ENCODE measurements around the gene CCDC57. TPM values are rescaled to one million over a fixed set of nuclear protein-coding genes. Genes with fewer than 3 reads are reported as not detected.

CCDC57 gene
- total RNA-seq, 1 donor from 2014 or later: 79.0 TPM

DNA sequence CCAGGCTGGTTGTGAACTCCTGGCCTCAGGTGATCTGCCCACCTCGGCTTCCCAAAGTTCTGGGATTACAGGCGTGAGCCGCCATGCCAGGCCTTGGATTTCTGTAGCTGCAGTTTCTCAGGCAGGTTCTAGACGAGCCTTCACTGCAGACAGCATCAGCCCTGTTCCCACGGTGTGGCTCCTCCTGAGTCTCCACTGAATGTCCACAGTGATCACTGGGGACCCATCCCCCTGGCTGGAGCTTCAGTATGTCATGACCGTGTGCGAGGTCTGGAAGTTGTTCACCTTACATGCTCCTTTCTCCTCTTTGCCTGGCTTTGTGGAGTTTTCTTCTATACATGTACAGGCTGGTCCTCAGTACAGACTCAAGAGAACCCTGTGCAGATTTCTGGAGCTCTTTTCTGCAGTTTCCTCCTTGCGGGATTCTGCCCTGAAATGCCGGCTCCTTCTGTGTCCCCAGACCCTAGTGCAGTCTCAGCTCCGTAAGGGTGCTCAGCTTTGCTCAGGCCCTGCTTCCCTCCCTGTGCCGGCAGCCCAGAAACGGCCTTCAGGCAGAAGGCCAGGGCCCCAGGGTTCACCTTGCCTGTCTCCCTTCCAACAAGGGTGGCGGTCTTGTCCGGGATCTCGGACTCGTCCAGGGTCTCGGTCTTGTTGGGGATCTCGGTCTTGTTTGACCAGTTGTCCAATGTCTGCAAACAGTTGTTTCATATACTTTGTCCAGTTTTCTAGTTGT is 100.3 kb downstream of the CCDC57 start:
- H3K27me3 Mint-ChIP-seq: no peaks in the 10 kb centered on the region
- H3K36me3 Mint-ChIP-seq (ENCODE audit: insufficient read depth): peaks cover 6% of the 10 kb centered on the region
- H3K9me3 Mint-ChIP-seq (ENCODE audit: low read depth): no peaks in the 10 kb centered on the region
- TF ChIP-seq CTCF (IDR thresholded peaks at IDR 0.05; ENCODE audit: unreplicated experiment): no peak
- peak overlapping the region; percentile 27 for H3K27ac Mint-ChIP-seq
- no peak overlapping the region for H3K4me3 Mint-ChIP-seq (ENCODE audit: low read depth)
- no peak for DNase-seq (ENCODE audit: low spot score, unreplicated experiment)
- peaks cover 14% of the 10 kb centered on the region for H3K4me1 Mint-ChIP-seq (ENCODE audit: low read depth)

GRCh38 chr17:82110298-82110697 is 102.3 kb downstream of the CCDC57 start:
- Mint-ChIP-seq H3K9me3 (ENCODE audit: low read depth) (no peaks in the 10 kb centered on the region), H3K36me3 (ENCODE audit: insufficient read depth) (peaks cover 6% of the 10 kb centered on the region), H3K4me1 (ENCODE audit: low read depth) (peaks cover 18% of the 10 kb centered on the region), H3K4me3 (ENCODE audit: low read depth) (no peak overlapping the region), H3K27ac (no peak overlapping the region), H3K27me3 (no peaks in the 10 kb centered on the region)
- no peak for TF ChIP-seq CTCF (IDR thresholded peaks at IDR 0.05; ENCODE audit: unreplicated experiment)
- DNase-seq (ENCODE audit: low spot score, unreplicated experiment): no peak

- H3K4me1 Mint-ChIP-seq (ENCODE audit: low read depth): peaks cover 24% of the 10 kb centered on the region
- TF ChIP-seq CTCF (IDR thresholded peaks at IDR 0.05; ENCODE audit: unreplicated experiment): no peak
- no peaks in the 10 kb centered on the region for H3K9me3 Mint-ChIP-seq (ENCODE audit: low read depth)
- peak overlapping the region; percentile 37 for H3K27ac Mint-ChIP-seq
- DNase-seq (ENCODE audit: low spot score, unreplicated experiment): no peak
- peaks cover 5% of the 10 kb centered on the region for H3K36me3 Mint-ChIP-seq (ENCODE audit: insufficient read depth)
- no peak overlapping the region for H3K4me3 Mint-ChIP-seq (ENCODE audit: low read depth)
- H3K27me3 Mint-ChIP-seq: no peaks in the 10 kb centered on the region
Measured at GRCh38 chr17:82108961-82109475, 103.6 kb downstream of the CCDC57 start.

- TF ChIP-seq CTCF (IDR thresholded peaks at IDR 0.05; ENCODE audit: unreplicated experiment): no peak
- Mint-ChIP-seq H3K36me3 (ENCODE audit: insufficient read depth) (peaks cover 3% of the 10 kb centered on the region), H3K9me3 (ENCODE audit: low read depth) (no peaks in the 10 kb centered on the region)
Measured at GRCh38 chr17:82108496-82108945, 104.1 kb downstream of the CCDC57 start.

GRCh38 chr17:82108038-82108437 is 104.6 kb downstream of the CCDC57 start:
- H3K27ac Mint-ChIP-seq: no peak overlapping the region
- no peak for DNase-seq (ENCODE audit: low spot score, unreplicated experiment)
- no peak overlapping the region for H3K4me3 Mint-ChIP-seq (ENCODE audit: low read depth)
- H3K36me3 Mint-ChIP-seq (ENCODE audit: insufficient read depth): peaks cover 3% of the 10 kb centered on the region
- peaks cover 30% of the 10 kb centered on the region for H3K4me1 Mint-ChIP-seq (ENCODE audit: low read depth)
- no peaks in the 10 kb centered on the region for H3K27me3 Mint-ChIP-seq
- no peak for TF ChIP-seq CTCF (IDR thresholded peaks at IDR 0.05; ENCODE audit: unreplicated experiment)
- no peaks in the 10 kb centered on the region for H3K9me3 Mint-ChIP-seq (ENCODE audit: low read depth)

More at GRCh38 chr17:82108496-82108945, 104.1 kb downstream of the CCDC57 start:
- no peak for DNase-seq (ENCODE audit: low spot score, unreplicated experiment)
- Mint-ChIP-seq H3K27me3 (no peaks in the 10 kb centered on the region), H3K4me3 (ENCODE audit: low read depth) (no peak overlapping the region), H3K4me1 (ENCODE audit: low read depth) (peaks cover 27% of the 10 kb centered on the region), H3K27ac (no peak overlapping the region)

Measured in progenitor cell of endocrine pancreas (in vitro differentiated cells).